IMR-90 (cell line): ENCODE measurements around the gene LRRC10B. TPM values are rescaled to one million over a fixed set of nuclear protein-coding genes. Genes with fewer than 3 reads are reported as not detected.

Experiments
- ATAC-seq: fragments of 200-7000 bp; cut with Tn5 transposase; 2 replicates; pipeline ENCODE4 v1.9.1; 2020; ENCODE audit warnings: low read depth, mild to moderate bottlenecking, moderate library complexity
- BruUV-seq: library from RNA; stranded (reverse); fragments of 400-500 nt; replicated peaks from 2 replicates; lab custom pipeline; 2021; lab: Mats Ljungman, UMichigan
- CTCF ChIA-PET: fragments of 300-600 bp; formaldehyde crosslinking; extraction: SDS; loops from one replicate; lab custom pipeline; 2021; ENCODE audit warnings: antibody characterized with exemption; lab: Yijun Ruan, JAX
- POLR2A ChIA-PET: fragments of 300-600 bp; sonication (Branson Sonifier 250); formaldehyde crosslinking; loops from one replicate; lab custom pipeline; 2022; ENCODE audit warnings: antibody characterized with exemption; ENCODE audit not compliant: unreplicated experiment; lab: Charles Lee
- DNase-seq: peaks from one replicate; pipeline ENCODE4 v3.0.0; 2013
- H2AFZ ChIP-seq: replicated peaks from 2 replicates; pipeline ENCODE3; 2013; ENCODE audit warnings: low read length, mild to moderate bottlenecking; ENCODE audit not compliant: poor library complexity
- H2AK5ac ChIP-seq: 2 replicates; pipeline ENCODE4 v1.6.1; 2013; ENCODE audit warnings: low read depth, low read length, inconsistent platforms
- H2AK9ac ChIP-seq: replicated peaks from 2 replicates; pipeline ENCODE3; 2013; ENCODE audit warnings: mild to moderate bottlenecking, low read depth, low read length, moderate library complexity; ENCODE audit not compliant: poor library complexity
- H2BK120ac ChIP-seq: 2 replicates; pipeline ENCODE4 v1.6.1; 2013; ENCODE audit warnings: low read depth, low read length, inconsistent platforms
- H2BK15ac ChIP-seq: 3 replicates; pipeline ENCODE4 v1.6.1; 2013; ENCODE audit warnings: low read depth, low read length, inconsistent platforms
- H2BK20ac ChIP-seq: 2 replicates; pipeline ENCODE4 v1.6.1; 2013; ENCODE audit warnings: low read depth, mild to moderate bottlenecking, inconsistent platforms, low read length, moderate library complexity
- H2BK5ac ChIP-seq: 2 replicates; pipeline ENCODE4 v1.6.1; 2013; ENCODE audit warnings: mild to moderate bottlenecking, low read depth, low read length, inconsistent platforms; ENCODE audit not compliant: poor library complexity, severe bottlenecking
- H3K14ac ChIP-seq: replicated peaks from 2 replicates; pipeline ENCODE4 v1.6.1; 2013; ENCODE audit warnings: low read depth, low read length, inconsistent platforms
- H3K18ac ChIP-seq: 2 replicates; pipeline ENCODE4 v1.6.1; 2013; ENCODE audit warnings: low read depth, low read length, control low read depth
- H3K23ac ChIP-seq: 2 replicates; pipeline ENCODE4 v1.6.1; 2013; ENCODE audit warnings: low read depth, low read length, inconsistent platforms
- H3K27ac ChIP-seq: 2 replicates; pipeline ENCODE4 v1.5.1; 2013; ENCODE audit warnings: mild to moderate bottlenecking, control low read depth, low read length; ENCODE audit not compliant: insufficient read depth
- H3K27me3 ChIP-seq: 2 replicates; pipeline ENCODE4 v1.6.1; 2013; ENCODE audit warnings: low read length; ENCODE audit not compliant: control insufficient read depth, insufficient read depth
- H3K36me3 ChIP-seq: 2 replicates; pipeline ENCODE4 v1.6.1; 2013; ENCODE audit warnings: low read length, mixed read lengths; ENCODE audit not compliant: control insufficient read depth, insufficient read depth
- H3K4ac ChIP-seq: 2 replicates; pipeline ENCODE4 v1.6.1; 2013; ENCODE audit warnings: low read depth, low read length, inconsistent platforms
- H3K4me1 ChIP-seq: 2 replicates; pipeline ENCODE4 v1.6.1; 2013; ENCODE audit warnings: low read length, mixed read lengths; ENCODE audit not compliant: control insufficient read depth, insufficient read depth
- H3K4me2 ChIP-seq: 2 replicates; pipeline ENCODE4 v1.6.1; 2013; ENCODE audit warnings: low read depth, mild to moderate bottlenecking, control low read depth, low read length, moderate library complexity
- H3K4me3 ChIP-seq: 2 replicates; pipeline ENCODE4 v1.5.1; 2013; ENCODE audit warnings: low read depth, mild to moderate bottlenecking, control low read depth, low read length, moderate library complexity; ENCODE audit not compliant: insufficient read depth
- H3K56ac ChIP-seq: 2 replicates; pipeline ENCODE4 v1.6.1; 2013; ENCODE audit warnings: low read length, inconsistent platforms; ENCODE audit not compliant: insufficient read depth; ENCODE audit errors: extremely low read depth
- H3K79me1 ChIP-seq, 2 experiments: 2 replicates each; pipeline ENCODE4 v1.6.1; 2013; ENCODE audit warnings: low read length in 2 of 2, inconsistent platforms in 1 of 2, low read depth in 1 of 2
- H3K9ac ChIP-seq: 2 replicates; pipeline ENCODE4 v1.6.1; 2013; ENCODE audit warnings: low read depth, low read length, control low read depth
- H3K9me1 ChIP-seq: 2 replicates; pipeline ENCODE4 v1.6.1; 2013; ENCODE audit warnings: low read length, inconsistent platforms; ENCODE audit not compliant: insufficient read depth
- H3K9me3 ChIP-seq: 2 replicates; pipeline ENCODE4 v1.6.1; 2013; ENCODE audit warnings: low read length; ENCODE audit not compliant: control insufficient read depth, insufficient read depth
- H4K20me1 ChIP-seq: 2 replicates; pipeline ENCODE4 v1.6.1; 2013; ENCODE audit warnings: low read length, inconsistent platforms; ENCODE audit not compliant: insufficient read depth
- H4K5ac ChIP-seq: 2 replicates; pipeline ENCODE4 v1.6.1; 2013; ENCODE audit warnings: mild to moderate bottlenecking, low read depth, low read length, control low read depth
- H4K8ac ChIP-seq, 2 experiments: 2 replicates each; pipeline ENCODE4 v1.6.1; 2013; ENCODE audit warnings: low read depth in 2 of 2, low read length in 2 of 2, control low read depth in 1 of 2, inconsistent platforms in 1 of 2
- H4K91ac ChIP-seq: 2 replicates; pipeline ENCODE4 v1.6.1; 2013; ENCODE audit warnings: low read depth, low read length, inconsistent platforms; ENCODE audit not compliant: insufficient read depth
- ELK1 ChIP-seq: fragments of 150-350 bp; IDR thresholded peaks from 2 replicates; pipeline ENCODE4 v1.6.1; 2016; ENCODE audit warnings: low read depth, mild to moderate bottlenecking, low read length, moderate library complexity, borderline replicate concordance
- MAFK ChIP-seq: IDR thresholded peaks from 2 replicates; pipeline ENCODE4 v1.6.1; 2012; ENCODE audit warnings: low read depth, low read length, improper control_type of control experiment
- NFE2L2 ChIP-seq: fragments of 150-350 bp; IDR thresholded peaks from 2 replicates; pipeline ENCODE4 v1.6.1; 2016; ENCODE audit warnings: low read depth, mild to moderate bottlenecking, low read length
- RCOR1 ChIP-seq: IDR thresholded peaks from 2 replicates; pipeline ENCODE4 v1.6.1; 2012; ENCODE audit warnings: mild to moderate bottlenecking, low read length, improper control_type of control experiment; ENCODE audit not compliant: insufficient replicate concordance
- RFX5 ChIP-seq: IDR thresholded peaks from 2 replicates; pipeline ENCODE4 v1.8.0; 2012; ENCODE audit warnings: low read depth, mild to moderate bottlenecking, low read length, moderate library complexity
- WGBS, 2 experiments: methylation state at CpG; one replicate each; pipeline versions ENCODE4 v1.1.5 to v1.1.7; 2013; ENCODE audit warnings: missing lambda C conversion rate in 2 of 2; ENCODE audit not compliant: insufficient read length in 1 of 2; ENCODE audit errors: extremely low coverage in 2 of 2; 5-methylcytosine and 5-hydroxymethylcytosine counted together
- dilution Hi-C: fragments of 300-500 bp; cut with HindIII; formaldehyde crosslinking; loops from one replicate; pipeline ENCODE4 v1.14.3; 2018; ENCODE audit warnings: low sequenced_read_pairs; ENCODE audit not compliant: unreplicated experiment
- in situ Hi-C: fragments of 300-500 bp; cut with MboI; formaldehyde crosslinking; loops from 3 replicates; pipeline ENCODE4 v1.14.3; 2019; ENCODE audit warnings: low sequenced_read_pairs, inconsistent platforms, mixed read lengths
- intact Hi-C: fragments of 100-400 bp; cut with micrococcal nuclease; formaldehyde crosslinking; loops from 2 replicates; pipeline ENCODE4 v1.10.0; 2022
- polyA plus RNA-seq, 3 experiments: library from polyadenylated mRNA; depleted of rRNA; stranded (reverse); fragments of >200 nt; gene quantifications; 2 replicates each; pipeline ENCODE4 v1.2.3, GENCODE V29; 2012; ENCODE audit warnings: low replicate concordance in 1 of 3
- total RNA-seq: library from RNA; depleted of rRNA; stranded (reverse); fragments of >200 nt; gene quantifications from 2 replicates; pipeline ENCODE4 v1.2.3, GENCODE V29; 2012
- TF ChIP-seq, protein P1 (sequence below): conservative IDR thresholded peaks from 2 replicates; pipeline ENCODE4 v1.5.1; 2012; ENCODE audit warnings: mild to moderate bottlenecking, low read depth, low read length, improper control_type of control experiment

LRRC10B gene
- total and polyA plus RNA-seq, 2 of the 4 experiments (the other 2 are of a cell fraction) = not detected

- Histone ChIP-seq H4K91ac (no peak overlapping the region), H3K9me1 (no peaks in the 10 kb centered on the region; the same call in 1 of the 2 replicates), H2BK120ac (no peak overlapping the region), H3K27ac (no peak overlapping the region), H3K56ac (no peak overlapping the region), H2AK5ac (no peak overlapping the region), H4K5ac (no peak overlapping the region), H3K14ac (no peak overlapping the region), H2BK20ac (no peak overlapping the region), H2BK5ac (no peak overlapping the region), H3K36me3 (no peaks in the 10 kb centered on the region), H3K4me3 (no peak overlapping the region), H2BK15ac (no peak overlapping the region), H3K23ac (no peak overlapping the region), H3K9ac (no peak overlapping the region), H3K4ac (no peak overlapping the region), H3K4me1 (no peaks in the 10 kb centered on the region), H3K9me3 (no peaks in the 10 kb centered on the region), H2AK9ac (no peak overlapping the region), H4K20me1 (no peaks in the 10 kb centered on the region), H3K4me2 (no peak overlapping the region), H3K27me3 (peaks cover 71% of the 10 kb centered on the region), H2AFZ (no peak overlapping the region), H3K18ac (no peak overlapping the region), H3K79me1 (no peaks in the 10 kb centered on the region), H4K8ac (no peak overlapping the region)
- BruUV-seq = no TSS peak
- TF ChIP-seq MAFK = no peak
- TF ChIP-seq NFE2L2 = no peak
- TF ChIP-seq RCOR1 = no peak
- TF ChIP-seq, protein P1, sequence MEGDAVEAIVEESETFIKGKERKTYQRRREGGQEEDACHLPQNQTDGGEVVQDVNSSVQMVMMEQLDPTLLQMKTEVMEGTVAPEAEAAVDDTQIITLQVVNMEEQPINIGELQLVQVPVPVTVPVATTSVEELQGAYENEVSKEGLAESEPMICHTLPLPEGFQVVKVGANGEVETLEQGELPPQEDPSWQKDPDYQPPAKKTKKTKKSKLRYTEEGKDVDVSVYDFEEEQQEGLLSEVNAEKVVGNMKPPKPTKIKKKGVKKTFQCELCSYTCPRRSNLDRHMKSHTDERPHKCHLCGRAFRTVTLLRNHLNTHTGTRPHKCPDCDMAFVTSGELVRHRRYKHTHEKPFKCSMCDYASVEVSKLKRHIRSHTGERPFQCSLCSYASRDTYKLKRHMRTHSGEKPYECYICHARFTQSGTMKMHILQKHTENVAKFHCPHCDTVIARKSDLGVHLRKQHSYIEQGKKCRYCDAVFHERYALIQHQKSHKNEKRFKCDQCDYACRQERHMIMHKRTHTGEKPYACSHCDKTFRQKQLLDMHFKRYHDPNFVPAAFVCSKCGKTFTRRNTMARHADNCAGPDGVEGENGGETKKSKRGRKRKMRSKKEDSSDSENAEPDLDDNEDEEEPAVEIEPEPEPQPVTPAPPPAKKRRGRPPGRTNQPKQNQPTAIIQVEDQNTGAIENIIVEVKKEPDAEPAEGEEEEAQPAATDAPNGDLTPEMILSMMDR = no peak
- TF ChIP-seq ELK1 = no peak
- no peak for TF ChIP-seq RFX5
- in situ Hi-C loops (no loop called here), intact Hi-C loops (loop anchor here (5.0 kb wide), 2 partner anchors 44 to 94 kb away; no protein-coding TSS in a partner anchor), dilution Hi-C loops (no loop called here)
- ATAC-seq = no peak
- 87% methylated on average over 3 of the region's 16 CpGs; no CpG with 5 or more reads in 1 of the 2 experiments for WGBS, 2 experiments
- CTCF ChIA-PET = no interaction called here
- DNase-seq = no peak
- POLR2A ChIA-PET = no interaction called here
Measured at GRCh38 chr11:61533039-61533375, 24.5 kb downstream of the LRRC10B start.
